Measurements from ENCODE around the gene ZNF770. TPM values are rescaled to one million over a fixed set of nuclear protein-coding genes. Genes with fewer than 3 reads are reported as not detected.
"Not testable (repeated sequence)": the region's sequence is repeated elsewhere in the genome, so short reads cannot be mapped to it uniquely, and the experiment has no call there.

ZNF770 gene
- total and polyA plus RNA-seq, 2 donors (not counting 3 experiments of a cell fraction or from before 2014, with no cell fraction given): 6.4 to 30.3 TPM

GRCh38 chr15:34943711-34944110 is 44.4 kb downstream of the ZNF770 start:
- Histone ChIP-seq H3K27ac (ENCODE audit: insufficient read depth, low read depth, low read length) (no peak overlapping the region), H3K36me3 (ENCODE audit: control insufficient read depth in 2 of 2, extremely low read depth in 1 of 2, insufficient read depth in 2 of 2, low read length in 2 of 2) (peaks cover 8 to 11% of the 10 kb centered on the region in 2 experiments), H3K4me1 (ENCODE audit: control insufficient read depth, extremely low read depth, insufficient read depth, low read length) (peaks cover 5% of the 10 kb centered on the region), H3K9me3 (replicated peaks; ENCODE audit: control insufficient read depth, insufficient read depth, low read length) (no peaks in the 10 kb centered on the region), H3K79me2 (ENCODE audit: control insufficient read depth, insufficient read depth, low read length) (no peaks in the 10 kb centered on the region), H3K27me3 (ENCODE audit: control insufficient read depth in 2 of 2, insufficient read depth in 2 of 2, low read length in 2 of 2) (no peaks in the 10 kb centered on the region), H3K9me1 (replicated peaks; ENCODE audit: control insufficient read depth, extremely low read depth, insufficient read depth, low read length) (no peaks in the 10 kb centered on the region), H3K9ac (replicated peaks; ENCODE audit: extremely low read depth, insufficient read depth, low read length) (no peak overlapping the region), H3K4me2 (ENCODE audit: insufficient read depth, low read length) (no peak overlapping the region), H3K4me3 (replicated peaks in 1 of 3; ENCODE audit: insufficient read depth in 1 of 3, low read depth in 1 of 3, low read length in 3 of 3) (no peak overlapping the region), H2AFZ (ENCODE audit: low read depth, low read length) (no peak overlapping the region), H4K20me1 (replicated peaks; ENCODE audit: control insufficient read depth, extremely low read depth, insufficient read depth, low read length) (no peaks in the 10 kb centered on the region)
- no peak for TF ChIP-seq FOS (IDR thresholded peaks at IDR 0.05; ENCODE audit: borderline replicate concordance, insufficient read depth, low read length)
- dilution Hi-C loops (cut with MboI; ENCODE audit: extremely low pct_ligation_motif_present, low sequenced_read_pairs): no loop called here
- intact Hi-C loops (cut with micrococcal nuclease): no loop called here
- ChIA-PET POLR2A (no interaction called here), CTCF (interaction anchor here (1.7 to 1.8 kb wide), 2 partner anchors 23 to 26 kb away, joined by 7 read pairs; partner anchors contain the start of gene AQR)
- DNase-seq (ENCODE audit: low read depth, low spot score) (no peak), FAIRE-seq (no peak)
- no TSS peak for BruUV-seq (replicated peaks)

- H3K9me3 ChIP-seq (replicated peaks; ENCODE audit: control insufficient read depth, insufficient read depth, low read length); POLR2A ChIA-PET; H3K79me2 ChIP-seq (ENCODE audit: control insufficient read depth, insufficient read depth, low read length); H3K27me3 ChIP-seq (ENCODE audit: control insufficient read depth in 2 of 2, insufficient read depth in 2 of 2, low read length in 2 of 2); DNase-seq (ENCODE audit: low read depth, low spot score); H3K4me2 ChIP-seq (ENCODE audit: insufficient read depth, low read length); H3K9ac ChIP-seq (replicated peaks; ENCODE audit: extremely low read depth, insufficient read depth, low read length); H3K27ac ChIP-seq (ENCODE audit: insufficient read depth, low read depth, low read length); H3K4me3 ChIP-seq (replicated peaks in 1 of 3; ENCODE audit: insufficient read depth in 1 of 3, low read depth in 1 of 3, low read length in 3 of 3); BruUV-seq (replicated peaks); H4K20me1 ChIP-seq (replicated peaks; ENCODE audit: control insufficient read depth, extremely low read depth, insufficient read depth, low read length); FAIRE-seq; intact Hi-C loops (cut with micrococcal nuclease); H3K9me1 ChIP-seq (replicated peaks; ENCODE audit: control insufficient read depth, extremely low read depth, insufficient read depth, low read length); H3K4me1 ChIP-seq (ENCODE audit: control insufficient read depth, extremely low read depth, insufficient read depth, low read length); dilution Hi-C loops (cut with MboI; ENCODE audit: extremely low pct_ligation_motif_present, low sequenced_read_pairs); H2AFZ ChIP-seq (ENCODE audit: low read depth, low read length): not testable (repeated sequence)
- CTCF ChIA-PET: interaction anchor here (1.8 kb wide), 1 partner anchor 26 kb away, joined by 7 read pairs; the partner anchor contains the start of gene AQR
- H3K36me3 ChIP-seq (ENCODE audit: control insufficient read depth in 2 of 2, extremely low read depth in 1 of 2, insufficient read depth in 2 of 2, low read length in 2 of 2): peaks cover 9 to 10% of the 10 kb centered on the region in 2 experiments
These were observed 44.8 kb downstream of the ZNF770 start for GRCh38 chr15:34943264-34943663.
